ENCODE measurements around the gene GLRX2. TPM values are rescaled to one million over a fixed set of nuclear protein-coding genes. Genes with fewer than 3 reads are reported as not detected.

GLRX2 gene
- total RNA-seq, 2 experiments from 2014 or later = 11.0 to 24.0 TPM

DNA sequence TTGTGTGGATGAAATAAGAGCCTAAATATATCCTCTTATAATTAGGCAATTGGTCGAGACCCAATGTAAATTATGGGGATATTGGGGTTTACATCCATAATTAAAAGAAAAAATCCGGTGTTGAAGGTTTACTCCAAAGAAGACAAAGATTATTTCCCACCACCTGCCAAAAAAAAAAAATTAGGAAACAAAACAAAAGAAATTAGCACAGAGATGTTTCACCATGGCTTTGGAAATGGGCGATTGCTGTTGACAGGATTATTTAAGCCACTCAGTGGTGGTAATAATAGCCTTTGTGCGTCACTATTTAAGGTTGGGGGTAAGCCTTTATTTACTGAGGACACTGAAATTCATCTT, 585 bp upstream of the GLRX2 start:
- Histone ChIP-seq H3K4me2 (ENCODE audit: low read length) (peak overlapping the region; percentile 92), H3K4me1 (ENCODE audit: insufficient read depth, low read length, poor library complexity, severe bottlenecking) (peaks cover 15% of the 10 kb centered on the region), H3K4me3 (ENCODE audit: low read depth, low read length, poor library complexity, severe bottlenecking) (peak overlapping the region; percentile 84), H4K20me1 (ENCODE audit: insufficient read depth, low read length) (no peaks in the 10 kb centered on the region), H3K9me3 (ENCODE audit: low read length) (no peaks in the 10 kb centered on the region), H3K27ac (ENCODE audit: low read depth, low read length, poor library complexity, severe bottlenecking) (no peak overlapping the region), H3K79me2 (ENCODE audit: insufficient read depth, low read depth, low read length) (no peaks in the 10 kb centered on the region), H3K36me3 (ENCODE audit: insufficient read depth, low read length) (peaks cover 4% of the 10 kb centered on the region; the same call in 1 of the 2 replicates), H3K9me2 (ENCODE audit: insufficient read depth, low read length) (no peaks in the 10 kb centered on the region), H2AFZ (ENCODE audit: low read length) (peak overlapping the region; percentile 97)
- no peak for TF ChIP-seq EZH2phosphoT487 (IDR thresholded peaks at IDR 0.05; ENCODE audit: borderline replicate concordance, low read depth, low read length)
- TF ChIP-seq, protein P1, sequence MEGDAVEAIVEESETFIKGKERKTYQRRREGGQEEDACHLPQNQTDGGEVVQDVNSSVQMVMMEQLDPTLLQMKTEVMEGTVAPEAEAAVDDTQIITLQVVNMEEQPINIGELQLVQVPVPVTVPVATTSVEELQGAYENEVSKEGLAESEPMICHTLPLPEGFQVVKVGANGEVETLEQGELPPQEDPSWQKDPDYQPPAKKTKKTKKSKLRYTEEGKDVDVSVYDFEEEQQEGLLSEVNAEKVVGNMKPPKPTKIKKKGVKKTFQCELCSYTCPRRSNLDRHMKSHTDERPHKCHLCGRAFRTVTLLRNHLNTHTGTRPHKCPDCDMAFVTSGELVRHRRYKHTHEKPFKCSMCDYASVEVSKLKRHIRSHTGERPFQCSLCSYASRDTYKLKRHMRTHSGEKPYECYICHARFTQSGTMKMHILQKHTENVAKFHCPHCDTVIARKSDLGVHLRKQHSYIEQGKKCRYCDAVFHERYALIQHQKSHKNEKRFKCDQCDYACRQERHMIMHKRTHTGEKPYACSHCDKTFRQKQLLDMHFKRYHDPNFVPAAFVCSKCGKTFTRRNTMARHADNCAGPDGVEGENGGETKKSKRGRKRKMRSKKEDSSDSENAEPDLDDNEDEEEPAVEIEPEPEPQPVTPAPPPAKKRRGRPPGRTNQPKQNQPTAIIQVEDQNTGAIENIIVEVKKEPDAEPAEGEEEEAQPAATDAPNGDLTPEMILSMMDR (conservative IDR thresholded peaks at IDR 0.05; ENCODE audit: low read length) = no peak
- no peak for DNase-seq (ENCODE audit: low spot score)
- BruUV-seq (replicated peaks) = no TSS peak
- intact Hi-C loops (cut with micrococcal nuclease; ENCODE audit: unreplicated experiment) = loop anchor here (1.0 kb wide), 2 partner anchors 16 to 46 kb away; partner anchors contain the start of genes RO60 and UCHL5
- ChIA-PET CTCF (ENCODE audit: unreplicated experiment) (interaction anchor here (0.6 kb wide), 1 partner anchor 45 kb away, joined by 7 read pairs; no protein-coding TSS in a partner anchor), POLR2A (interaction anchor here (0.6 to 3.9 kb wide), 6 partner anchors 7 to 475 kb away, joined by 3 to 18 read pairs (median 5); no protein-coding TSS in a partner anchor)

DNA sequence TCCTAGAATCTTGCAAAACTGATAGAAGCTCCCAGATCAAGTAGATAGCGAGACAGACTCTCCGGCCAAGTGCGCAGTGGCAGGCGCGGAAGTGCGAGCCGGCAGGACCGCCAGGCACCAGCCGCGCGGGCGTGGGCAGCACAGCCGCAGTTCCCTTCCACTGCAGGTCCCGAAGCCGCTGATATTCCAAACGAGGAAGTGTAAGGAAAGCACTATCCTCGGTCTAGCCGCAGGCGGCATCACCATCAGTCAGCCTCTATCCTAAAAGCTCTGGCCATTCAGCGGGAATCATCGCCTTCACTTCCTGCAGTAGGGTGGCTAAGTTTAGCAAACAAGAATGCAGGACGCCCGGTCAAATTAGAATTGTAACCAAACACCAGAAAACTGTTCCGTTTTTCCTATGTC, 710 bp downstream of the GLRX2 start:
- no peaks in the 10 kb centered on the region for H3K9me2 ChIP-seq (ENCODE audit: insufficient read depth, low read length)
- H3K27ac ChIP-seq (ENCODE audit: low read depth, low read length, poor library complexity, severe bottlenecking) = peak overlapping the region; percentile 23
- peak; percentile 27 for DNase-seq (ENCODE audit: low spot score)
- peak overlapping the region; percentile 92 for H3K4me2 ChIP-seq (ENCODE audit: low read length)
- H3K4me1 ChIP-seq (ENCODE audit: insufficient read depth, low read length, poor library complexity, severe bottlenecking) = peaks cover 15% of the 10 kb centered on the region
- peak overlapping the region; percentile 84 for H3K4me3 ChIP-seq (ENCODE audit: low read depth, low read length, poor library complexity, severe bottlenecking)
- H3K36me3 ChIP-seq (ENCODE audit: insufficient read depth, low read length) = peaks cover 17% of the 10 kb centered on the region
- no peaks in the 10 kb centered on the region for H3K79me2 ChIP-seq (ENCODE audit: insufficient read depth, low read depth, low read length)
- TF ChIP-seq, protein P1 (conservative IDR thresholded peaks at IDR 0.05; ENCODE audit: low read length) = no peak
- TF ChIP-seq EZH2phosphoT487 (IDR thresholded peaks at IDR 0.05; ENCODE audit: borderline replicate concordance, low read depth, low read length) = no peak
- H2AFZ ChIP-seq (ENCODE audit: low read length) = peak overlapping the region; percentile 97
- BruUV-seq (replicated peaks) = no TSS peak
- ChIA-PET CTCF (ENCODE audit: unreplicated experiment) (interaction anchor here (1.0 kb wide), 1 partner anchor 46 kb away, joined by 3 read pairs; the partner anchor contains the start of gene UCHL5), POLR2A (interaction anchor here (1.0 to 3.9 kb wide), 6 partner anchors 11 to 476 kb away, joined by 3 to 18 read pairs (median 6); partner anchors contain the start of genes RO60 and UCHL5)
- intact Hi-C loops (cut with micrococcal nuclease; ENCODE audit: unreplicated experiment) = no loop called here
- no peaks in the 10 kb centered on the region for H3K9me3 ChIP-seq (ENCODE audit: low read length)
- H4K20me1 ChIP-seq (ENCODE audit: insufficient read depth, low read length) = no peaks in the 10 kb centered on the region

DNA sequence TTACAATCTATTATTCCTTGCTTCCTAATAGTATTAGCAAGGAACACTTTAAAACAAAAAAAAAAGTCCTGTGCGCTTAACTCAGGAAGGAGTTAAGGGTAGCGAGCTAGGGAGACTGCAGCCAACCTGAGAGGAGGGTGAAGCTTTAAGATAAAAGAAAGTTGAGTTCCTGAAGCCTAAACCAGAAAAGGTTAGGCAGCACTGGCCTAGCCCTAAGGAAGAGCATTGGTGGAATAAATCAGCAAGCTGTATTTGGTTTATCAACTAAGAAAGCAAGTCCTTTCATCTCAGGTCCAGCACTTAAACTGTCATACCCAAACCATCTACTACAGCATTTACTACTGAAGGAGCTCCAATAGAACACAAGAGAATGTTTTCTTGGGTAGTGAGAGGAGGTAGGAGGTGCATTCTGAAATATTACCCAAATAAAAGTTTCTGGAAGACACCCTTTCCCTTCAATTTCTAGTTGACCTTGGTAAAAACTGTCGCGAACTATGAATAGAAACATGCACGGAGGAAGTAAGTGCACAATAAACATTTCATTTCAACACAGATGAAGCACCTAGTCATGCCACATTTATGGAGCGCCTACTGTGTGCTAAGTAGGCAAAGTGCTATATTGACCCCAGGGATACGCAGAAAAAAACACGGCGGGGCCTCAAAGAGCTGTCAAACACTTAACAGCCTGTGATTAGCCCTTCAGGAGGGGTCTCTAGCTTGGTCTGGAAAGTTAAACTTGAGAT, 1.3 kb downstream of the GLRX2 start:
- no TSS peak for BruUV-seq (replicated peaks)
- H3K4me2 ChIP-seq (ENCODE audit: low read length) = peak overlapping the region; percentile 92
- no peak overlapping the region for H3K27ac ChIP-seq (ENCODE audit: low read depth, low read length, poor library complexity, severe bottlenecking)

More for the DNA sequence above, 1.3 kb downstream of the GLRX2 start:
- Histone ChIP-seq H2AFZ (ENCODE audit: low read length) (peak overlapping the region; percentile 97), H3K36me3 (ENCODE audit: insufficient read depth, low read length) (peaks cover 23% of the 10 kb centered on the region), H3K4me3 (ENCODE audit: low read depth, low read length, poor library complexity, severe bottlenecking) (peak overlapping the region; percentile 84), H3K9me3 (ENCODE audit: low read length) (no peaks in the 10 kb centered on the region), H3K79me2 (ENCODE audit: insufficient read depth, low read depth, low read length) (no peaks in the 10 kb centered on the region), H3K4me1 (ENCODE audit: insufficient read depth, low read length, poor library complexity, severe bottlenecking) (peaks cover 15% of the 10 kb centered on the region), H4K20me1 (ENCODE audit: insufficient read depth, low read length) (no peaks in the 10 kb centered on the region), H3K9me2 (ENCODE audit: insufficient read depth, low read length) (no peaks in the 10 kb centered on the region)
- intact Hi-C loops (cut with micrococcal nuclease; ENCODE audit: unreplicated experiment) = no loop called here
- TF ChIP-seq, protein P1 (conservative IDR thresholded peaks at IDR 0.05; ENCODE audit: low read length) = no peak
- no peak for TF ChIP-seq EZH2phosphoT487 (IDR thresholded peaks at IDR 0.05; ENCODE audit: borderline replicate concordance, low read depth, low read length)
- DNase-seq (ENCODE audit: low spot score) = no peak
- ChIA-PET POLR2A (interaction anchor here (0.6 to 3.9 kb wide), 6 partner anchors 10 to 475 kb away, joined by 3 to 18 read pairs (median 5); partner anchors contain the start of genes RO60 and UCHL5), CTCF (ENCODE audit: unreplicated experiment) (no interaction called here)

Data from OCI-LY7 (cell line).